ENCODE measurements around the gene SLC37A3.

DNA sequence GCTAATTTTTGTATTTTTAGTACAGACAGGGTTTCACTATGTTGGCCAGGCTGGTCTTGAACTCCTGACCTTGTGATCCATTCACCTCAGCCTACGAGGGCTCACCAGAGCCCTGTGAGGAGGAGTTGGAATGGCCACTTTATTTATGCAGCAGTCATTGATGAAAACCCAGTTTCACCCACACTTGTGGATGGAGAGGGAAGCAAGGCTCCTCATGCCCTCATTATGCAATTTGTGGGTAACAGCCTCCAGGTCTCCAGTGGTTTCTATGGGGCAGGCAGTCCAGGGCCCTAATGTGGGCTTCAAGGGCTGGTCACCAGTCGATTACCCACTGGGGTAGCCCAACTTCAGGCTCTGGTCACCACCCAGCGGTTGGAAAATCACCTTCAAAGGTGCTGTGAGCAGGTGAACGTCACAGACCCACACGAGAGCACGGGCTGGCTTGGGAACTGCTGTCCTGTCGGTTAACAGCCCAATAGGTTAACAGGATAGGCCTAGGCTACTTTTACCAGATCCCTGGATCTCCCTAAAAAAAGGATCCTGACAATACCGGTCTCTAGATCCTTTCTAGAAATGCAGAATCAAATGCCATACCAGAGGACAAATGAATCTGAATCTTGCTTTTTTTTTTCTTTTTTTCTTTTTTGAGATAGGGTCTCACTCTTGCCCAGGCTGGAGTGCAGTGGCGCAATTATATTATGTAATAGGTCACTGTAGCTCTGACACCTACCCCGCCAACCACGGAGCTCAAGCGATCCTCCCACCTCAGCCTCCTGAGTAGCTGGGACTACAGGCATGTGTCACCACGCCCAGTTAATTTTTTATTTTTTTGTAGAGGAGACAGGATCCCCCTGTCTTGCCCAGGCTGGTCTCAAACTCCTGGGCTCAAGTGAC lies 97.8 kb downstream of the SLC37A3 start:
- no peak for TF ChIP-seq POLR2A (IDR thresholded peaks at IDR 0.05)
- TF ChIP-seq, protein P1, sequence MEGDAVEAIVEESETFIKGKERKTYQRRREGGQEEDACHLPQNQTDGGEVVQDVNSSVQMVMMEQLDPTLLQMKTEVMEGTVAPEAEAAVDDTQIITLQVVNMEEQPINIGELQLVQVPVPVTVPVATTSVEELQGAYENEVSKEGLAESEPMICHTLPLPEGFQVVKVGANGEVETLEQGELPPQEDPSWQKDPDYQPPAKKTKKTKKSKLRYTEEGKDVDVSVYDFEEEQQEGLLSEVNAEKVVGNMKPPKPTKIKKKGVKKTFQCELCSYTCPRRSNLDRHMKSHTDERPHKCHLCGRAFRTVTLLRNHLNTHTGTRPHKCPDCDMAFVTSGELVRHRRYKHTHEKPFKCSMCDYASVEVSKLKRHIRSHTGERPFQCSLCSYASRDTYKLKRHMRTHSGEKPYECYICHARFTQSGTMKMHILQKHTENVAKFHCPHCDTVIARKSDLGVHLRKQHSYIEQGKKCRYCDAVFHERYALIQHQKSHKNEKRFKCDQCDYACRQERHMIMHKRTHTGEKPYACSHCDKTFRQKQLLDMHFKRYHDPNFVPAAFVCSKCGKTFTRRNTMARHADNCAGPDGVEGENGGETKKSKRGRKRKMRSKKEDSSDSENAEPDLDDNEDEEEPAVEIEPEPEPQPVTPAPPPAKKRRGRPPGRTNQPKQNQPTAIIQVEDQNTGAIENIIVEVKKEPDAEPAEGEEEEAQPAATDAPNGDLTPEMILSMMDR (IDR thresholded peaks at IDR 0.05) = no peak
